H9 (cell line): ENCODE results near the gene CCDC63. TPM values are rescaled to one million over a fixed set of nuclear protein-coding genes. Genes with fewer than 3 reads are reported as not detected.

Source experiments
- DNase-seq: peaks from one replicate; pipeline ENCODE4 v3.0.0-alpha.2; 2017
- H2AFZ ChIP-seq: one replicate; pipeline ENCODE4 v1.6.1; 2013; ENCODE audit warnings: mild to moderate bottlenecking, low read length, control low read depth, moderate library complexity
- H2AK5ac ChIP-seq: 2 replicates; pipeline ENCODE4 v1.6.1; 2013; ENCODE audit warnings: low read length, control low read depth, mixed read lengths; ENCODE audit not compliant: insufficient read length
- H2BK120ac ChIP-seq: one replicate; pipeline ENCODE4 v1.6.1; 2013; ENCODE audit warnings: low read depth, mild to moderate bottlenecking, low read length, control low read depth, inconsistent platforms; ENCODE audit not compliant: poor library complexity, severe bottlenecking
- H2BK12ac ChIP-seq: 2 replicates; pipeline ENCODE4 v1.6.1; 2013; ENCODE audit warnings: low read length, control low read depth, mixed read lengths, low read depth; ENCODE audit not compliant: insufficient read length
- H2BK15ac ChIP-seq: 2 replicates; pipeline ENCODE4 v1.6.1; 2013; ENCODE audit warnings: low read depth, low read length, control low read depth
- H2BK20ac ChIP-seq: one replicate; pipeline ENCODE4 v1.6.1; 2013; ENCODE audit warnings: low read depth, mild to moderate bottlenecking, low read length, control low read depth, inconsistent platforms; ENCODE audit not compliant: poor library complexity, severe bottlenecking
- H2BK5ac ChIP-seq: 2 replicates; pipeline ENCODE4 v1.6.1; 2013; ENCODE audit warnings: low read length, control low read depth, mixed read lengths; ENCODE audit not compliant: insufficient read length
- H3K14ac ChIP-seq: 2 replicates; pipeline ENCODE4 v1.6.1; 2013; ENCODE audit warnings: low read length, control low read depth; ENCODE audit not compliant: insufficient read depth
- H3K18ac ChIP-seq: 2 replicates; pipeline ENCODE4 v1.6.1; 2013; ENCODE audit warnings: low read depth, mild to moderate bottlenecking, mixed read lengths, low read length, control low read depth; ENCODE audit not compliant: insufficient read length
- H3K23ac ChIP-seq: 2 replicates; pipeline ENCODE4 v1.6.1; 2013; ENCODE audit warnings: low read length, control low read depth, mixed read lengths, low read depth; ENCODE audit not compliant: insufficient read length
- H3K23me2 ChIP-seq: 2 replicates; pipeline ENCODE4 v1.6.1; 2013; ENCODE audit warnings: low read depth, mild to moderate bottlenecking, mixed read lengths, low read length, control low read depth; ENCODE audit not compliant: insufficient read length, poor library complexity, severe bottlenecking
- H3K27ac ChIP-seq: 2 replicates; pipeline ENCODE4 v1.5.1; 2013; ENCODE audit warnings: low read length, control low read depth, mixed read lengths, low read depth; ENCODE audit not compliant: insufficient read length
- H3K27me3 ChIP-seq: 2 replicates; pipeline ENCODE4 v1.6.1; 2013; ENCODE audit warnings: low read length, control low read depth, inconsistent platforms; ENCODE audit not compliant: insufficient read depth
- H3K4ac ChIP-seq: 2 replicates; pipeline ENCODE4 v1.6.1; 2013; ENCODE audit warnings: low read depth, mild to moderate bottlenecking, control low read depth, inconsistent platforms, low read length, moderate library complexity
- H3K4me1 ChIP-seq: 2 replicates; pipeline ENCODE4 v1.6.1; 2013; ENCODE audit warnings: low read length, control low read depth, inconsistent platforms; ENCODE audit not compliant: insufficient read depth
- H3K4me2 ChIP-seq: 2 replicates; pipeline ENCODE4 v1.6.1; 2013; ENCODE audit warnings: low read length, control low read depth, mixed read lengths; ENCODE audit not compliant: insufficient read length, insufficient read depth
- H3K56ac ChIP-seq: 2 replicates; pipeline ENCODE4 v1.6.1; 2013; ENCODE audit warnings: low read depth, mild to moderate bottlenecking, mixed read lengths, low read length, control low read depth; ENCODE audit not compliant: insufficient read length
- H3K79me1 ChIP-seq: 2 replicates; pipeline ENCODE4 v1.6.1; 2013; ENCODE audit warnings: low read depth, mild to moderate bottlenecking, moderate library complexity, low read length, control low read depth, inconsistent platforms; ENCODE audit not compliant: insufficient read depth, poor library complexity, severe bottlenecking
- H3K79me2 ChIP-seq: 2 replicates; pipeline ENCODE4 v1.6.1; 2013; ENCODE audit warnings: low read length, control low read depth, inconsistent platforms; ENCODE audit not compliant: insufficient read depth
- H3K9ac ChIP-seq: 2 replicates; pipeline ENCODE4 v1.6.1; 2013; ENCODE audit warnings: low read length, control low read depth, mixed read lengths; ENCODE audit not compliant: insufficient read length; ENCODE audit errors: extremely low read depth
- H3K9me3 ChIP-seq: one replicate; pipeline ENCODE4 v1.6.1; 2013; ENCODE audit warnings: low read depth, low read length, inconsistent platforms; ENCODE audit not compliant: control insufficient read depth
- H3T11ph ChIP-seq: one replicate; pipeline ENCODE4 v1.6.1; 2013; ENCODE audit warnings: mild to moderate bottlenecking, low read length, control low read depth, inconsistent platforms
- H4K20me1 ChIP-seq: one replicate; pipeline ENCODE4 v1.6.1; 2013; ENCODE audit not compliant: control insufficient read depth, insufficient read length, insufficient read depth
- H4K5ac ChIP-seq: 2 replicates; pipeline ENCODE4 v1.6.1; 2013; ENCODE audit warnings: low read depth, mild to moderate bottlenecking, mixed read lengths, low read length, control low read depth; ENCODE audit not compliant: insufficient read length
- H4K8ac ChIP-seq: replicated peaks from 2 replicates; pipeline ENCODE4 v1.6.1; 2013; ENCODE audit warnings: low read length, control low read depth, mixed read lengths, low read depth; ENCODE audit not compliant: insufficient read length
- H4K91ac ChIP-seq: 2 replicates; pipeline ENCODE4 v1.6.1; 2013; ENCODE audit warnings: low read depth, mild to moderate bottlenecking, moderate library complexity, mixed read lengths, low read length, control low read depth; ENCODE audit not compliant: insufficient read length
- H3K27ac Mint-ChIP-seq, 3 experiments: 2 replicates in 2 of 3; 3 replicates in 1 of 3; pipeline ENCODE4 v1.8.0; 2020 to 2021; ENCODE audit warnings: mixed read lengths in 3 of 3, mild to moderate bottlenecking in 1 of 3, moderate library complexity in 1 of 3
- H3K27me3 Mint-ChIP-seq: 2 replicates; pipeline ENCODE4 v1.8.0; 2021; ENCODE audit warnings: low read depth, mild to moderate bottlenecking, moderate library complexity, mixed read lengths
- H3K36me3 Mint-ChIP-seq, 3 experiments: 2 replicates in 2 of 3; 3 replicates in 1 of 3; pipeline ENCODE4 v1.8.0; 2020 to 2021; ENCODE audit warnings: low read depth in 3 of 3, mixed read lengths in 3 of 3; ENCODE audit not compliant: insufficient read depth in 1 of 3
- H3K4me1 Mint-ChIP-seq, 2 experiments: 2 replicates each; pipeline ENCODE4 v1.8.0; 2020; ENCODE audit warnings: mixed read lengths in 2 of 2
- H3K4me3 Mint-ChIP-seq, 2 experiments: 2 replicates in 1 of 2; 3 replicates in 1 of 2; pipeline ENCODE4 v1.8.0; 2020 to 2021; ENCODE audit warnings: mild to moderate bottlenecking in 2 of 2, mixed read lengths in 2 of 2, moderate library complexity in 1 of 2
- H3K9me3 Mint-ChIP-seq, 2 experiments: 2 replicates in 1 of 2; 3 replicates in 1 of 2; pipeline ENCODE4 v1.8.0; 2020; ENCODE audit warnings: mild to moderate bottlenecking in 2 of 2, mixed read lengths in 2 of 2, moderate library complexity in 1 of 2
- WGBS: extraction: QIAGEN DNeasy Blood & Tissue Kit; methylation state at CpG from one replicate; pipeline ENCODE4 v1.1.7; 2013; ENCODE audit warnings: missing lambda C conversion rate, low lambda C conversion rate, mixed read lengths; ENCODE audit not compliant: insufficient read length; ENCODE audit errors: extremely low coverage; 5-methylcytosine and 5-hydroxymethylcytosine counted together
- total RNA-seq: library from RNA; stranded (reverse); gene quantifications from 2 replicates; pipeline ENCODE4 v1.2.1, GENCODE V29; 2021
- TF ChIP-seq, protein P1 (sequence below): fragments of 200-600 bp; sonication (generic); conservative IDR thresholded peaks from 3 replicates; pipeline ENCODE4 v1.8.0; 2021; ENCODE audit warnings: antibody characterized with exemption, mild to moderate bottlenecking

Gene CCDC63
- total RNA-seq, 1 experiment from 2014 or later = 0.77 TPM

DNA sequence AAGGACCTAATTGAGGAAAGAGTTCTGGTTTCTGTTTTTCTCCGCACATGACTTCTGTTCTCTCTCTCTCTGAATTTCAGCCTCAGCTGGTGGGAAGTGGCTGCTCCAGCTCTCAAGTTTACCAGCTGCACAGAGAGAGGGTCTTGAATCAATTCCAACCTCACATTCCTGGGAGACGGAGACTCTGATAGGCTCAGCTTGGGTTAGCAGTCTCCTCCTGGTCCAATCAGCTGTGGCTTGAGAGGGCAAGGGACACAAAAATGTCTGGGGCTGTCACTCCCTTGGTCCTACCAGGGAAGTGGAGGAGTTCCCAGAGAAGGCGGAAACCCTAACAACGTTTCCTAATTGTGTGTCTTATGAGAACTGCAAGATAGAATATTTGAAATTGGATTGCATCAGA is 7.0 kb downstream of the CCDC63 start:
- Histone ChIP-seq H3K27ac (no peak overlapping the region), H3K23ac (no peak overlapping the region), H2BK120ac (no peak overlapping the region), H3K56ac (no peak overlapping the region), H3K14ac (no peak overlapping the region), H3K18ac (no peak overlapping the region), H3K4ac (no peak overlapping the region), H2AK5ac (no peak overlapping the region), H2BK15ac (no peak overlapping the region), H3K4me1 (peaks cover 4% of the 10 kb centered on the region; the same call in 1 of the 2 replicates), H4K5ac (no peak overlapping the region), H3K23me2 (no peaks in the 10 kb centered on the region), H3K9ac (no peak overlapping the region), H4K91ac (no peak overlapping the region), H3T11ph (no peak overlapping the region), H3K9me3 (no peaks in the 10 kb centered on the region), H4K8ac (no peak overlapping the region), H2BK20ac (no peak overlapping the region), H2BK12ac (no peak overlapping the region), H4K20me1 (no peaks in the 10 kb centered on the region), H2BK5ac (no peak overlapping the region), H3K4me2 (no peak overlapping the region), H3K79me1 (no peaks in the 10 kb centered on the region), H2AFZ (no peak overlapping the region), H3K79me2 (no peaks in the 10 kb centered on the region), H3K27me3 (no peaks in the 10 kb centered on the region; the same call in 1 of the 2 replicates)
- peaks cover 32 to 37% of the 10 kb centered on the region in 2 experiments for H3K4me1 Mint-ChIP-seq
- H3K9me3 Mint-ChIP-seq = no peaks in the 10 kb centered on the region
- H3K27ac Mint-ChIP-seq = peak overlapping the region in 2 of 3 experiments; percentile 75 to 84; a peak in 2 of 7 replicates
- TF ChIP-seq, protein P1, sequence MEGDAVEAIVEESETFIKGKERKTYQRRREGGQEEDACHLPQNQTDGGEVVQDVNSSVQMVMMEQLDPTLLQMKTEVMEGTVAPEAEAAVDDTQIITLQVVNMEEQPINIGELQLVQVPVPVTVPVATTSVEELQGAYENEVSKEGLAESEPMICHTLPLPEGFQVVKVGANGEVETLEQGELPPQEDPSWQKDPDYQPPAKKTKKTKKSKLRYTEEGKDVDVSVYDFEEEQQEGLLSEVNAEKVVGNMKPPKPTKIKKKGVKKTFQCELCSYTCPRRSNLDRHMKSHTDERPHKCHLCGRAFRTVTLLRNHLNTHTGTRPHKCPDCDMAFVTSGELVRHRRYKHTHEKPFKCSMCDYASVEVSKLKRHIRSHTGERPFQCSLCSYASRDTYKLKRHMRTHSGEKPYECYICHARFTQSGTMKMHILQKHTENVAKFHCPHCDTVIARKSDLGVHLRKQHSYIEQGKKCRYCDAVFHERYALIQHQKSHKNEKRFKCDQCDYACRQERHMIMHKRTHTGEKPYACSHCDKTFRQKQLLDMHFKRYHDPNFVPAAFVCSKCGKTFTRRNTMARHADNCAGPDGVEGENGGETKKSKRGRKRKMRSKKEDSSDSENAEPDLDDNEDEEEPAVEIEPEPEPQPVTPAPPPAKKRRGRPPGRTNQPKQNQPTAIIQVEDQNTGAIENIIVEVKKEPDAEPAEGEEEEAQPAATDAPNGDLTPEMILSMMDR = no peak
- DNase-seq = no peak
- peaks cover 1 to 5% (median 2%) of the 10 kb centered on the region in 3 experiments; a peak in 3 of 7 replicates for H3K36me3 Mint-ChIP-seq
- peaks cover 10% of the 10 kb centered on the region for H3K27me3 Mint-ChIP-seq
- no CpG with 5 or more reads among the region's 4 CpGs for WGBS
- no peak overlapping the region for H3K4me3 Mint-ChIP-seq
